ENCODE results near the gene GRK1. TPM values are rescaled to one million over a fixed set of nuclear protein-coding genes. Genes with fewer than 3 reads are reported as not detected.

The GRK1 gene
- total and polyA plus RNA-seq, 2 of the 13 experiments (the other 11 are each of a cell fraction or from before 2014, with no cell fraction given), result 0.07 to 0.12 TPM

DNA sequence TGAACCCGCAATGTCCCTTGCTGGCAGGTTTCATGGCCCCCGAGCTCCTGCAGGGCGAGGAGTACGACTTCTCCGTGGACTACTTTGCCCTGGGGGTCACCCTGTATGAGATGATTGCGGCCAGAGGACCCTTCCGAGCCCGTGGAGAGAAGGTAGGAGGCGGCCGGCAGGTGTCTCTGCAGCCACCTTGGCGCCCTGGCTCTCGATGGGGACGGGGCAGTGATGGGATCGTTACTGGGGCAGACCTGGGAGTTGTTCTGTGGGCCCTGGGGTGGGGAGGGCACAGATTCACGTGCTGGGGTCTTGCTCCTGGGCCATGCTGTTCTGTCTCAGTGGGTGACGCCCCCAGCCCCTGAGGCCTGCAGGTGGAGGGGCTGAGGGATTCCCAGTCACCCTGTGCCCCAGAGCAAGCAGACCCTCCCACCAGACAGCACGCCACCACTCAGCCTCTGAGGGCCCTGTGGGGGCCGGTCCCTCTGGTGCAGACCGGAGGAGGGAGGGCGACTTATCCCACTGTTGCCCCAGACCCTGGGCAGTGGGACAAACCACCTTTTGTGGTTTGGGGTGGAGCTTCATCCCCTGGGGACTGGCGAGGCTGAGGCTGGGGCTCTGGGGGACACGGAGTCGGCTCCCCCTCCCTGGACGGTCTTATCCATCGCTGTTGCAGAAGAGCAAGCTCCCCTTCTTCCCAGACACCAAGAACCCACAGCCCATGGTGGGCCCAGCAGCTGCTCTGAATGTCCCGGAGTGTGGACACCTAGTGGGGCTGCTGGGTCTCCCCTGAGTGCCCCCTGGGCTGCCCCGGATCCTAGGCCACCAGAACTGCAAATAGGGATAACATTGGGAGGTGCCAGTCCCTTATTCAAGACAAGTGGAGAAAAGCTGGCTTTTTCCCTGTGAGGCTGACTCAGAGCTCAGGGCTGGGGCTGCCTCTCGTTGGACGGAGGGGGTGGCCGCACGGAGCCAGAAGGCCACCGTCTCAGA lies 64.5 kb downstream of the GRK1 start (continued):
- TF ChIP-seq SNAPC2 (CRISPR knock-in tag; IDR thresholded peaks at IDR 0.05), result no peak
- TF ChIP-seq STAG1 (CRISPR knock-in tag; IDR thresholded peaks at IDR 0.05), result peak; percentile 36
- TF ChIP-seq ZNF660 (CRISPR knock-in tag; IDR thresholded peaks at IDR 0.05; ENCODE audit: borderline replicate concordance, low read depth), result no peak
- TF ChIP-seq, protein P1, sequence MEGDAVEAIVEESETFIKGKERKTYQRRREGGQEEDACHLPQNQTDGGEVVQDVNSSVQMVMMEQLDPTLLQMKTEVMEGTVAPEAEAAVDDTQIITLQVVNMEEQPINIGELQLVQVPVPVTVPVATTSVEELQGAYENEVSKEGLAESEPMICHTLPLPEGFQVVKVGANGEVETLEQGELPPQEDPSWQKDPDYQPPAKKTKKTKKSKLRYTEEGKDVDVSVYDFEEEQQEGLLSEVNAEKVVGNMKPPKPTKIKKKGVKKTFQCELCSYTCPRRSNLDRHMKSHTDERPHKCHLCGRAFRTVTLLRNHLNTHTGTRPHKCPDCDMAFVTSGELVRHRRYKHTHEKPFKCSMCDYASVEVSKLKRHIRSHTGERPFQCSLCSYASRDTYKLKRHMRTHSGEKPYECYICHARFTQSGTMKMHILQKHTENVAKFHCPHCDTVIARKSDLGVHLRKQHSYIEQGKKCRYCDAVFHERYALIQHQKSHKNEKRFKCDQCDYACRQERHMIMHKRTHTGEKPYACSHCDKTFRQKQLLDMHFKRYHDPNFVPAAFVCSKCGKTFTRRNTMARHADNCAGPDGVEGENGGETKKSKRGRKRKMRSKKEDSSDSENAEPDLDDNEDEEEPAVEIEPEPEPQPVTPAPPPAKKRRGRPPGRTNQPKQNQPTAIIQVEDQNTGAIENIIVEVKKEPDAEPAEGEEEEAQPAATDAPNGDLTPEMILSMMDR (CRISPR knock-in tag; IDR thresholded peaks at IDR 0.05), result peak; percentile 55
- no peak for TF ChIP-seq ZNF460 (CRISPR knock-in tag; IDR thresholded peaks at IDR 0.05; ENCODE audit: borderline replicate concordance)
- no peak for TF ChIP-seq ERF (CRISPR knock-in tag; IDR thresholded peaks at IDR 0.05)

DNA sequence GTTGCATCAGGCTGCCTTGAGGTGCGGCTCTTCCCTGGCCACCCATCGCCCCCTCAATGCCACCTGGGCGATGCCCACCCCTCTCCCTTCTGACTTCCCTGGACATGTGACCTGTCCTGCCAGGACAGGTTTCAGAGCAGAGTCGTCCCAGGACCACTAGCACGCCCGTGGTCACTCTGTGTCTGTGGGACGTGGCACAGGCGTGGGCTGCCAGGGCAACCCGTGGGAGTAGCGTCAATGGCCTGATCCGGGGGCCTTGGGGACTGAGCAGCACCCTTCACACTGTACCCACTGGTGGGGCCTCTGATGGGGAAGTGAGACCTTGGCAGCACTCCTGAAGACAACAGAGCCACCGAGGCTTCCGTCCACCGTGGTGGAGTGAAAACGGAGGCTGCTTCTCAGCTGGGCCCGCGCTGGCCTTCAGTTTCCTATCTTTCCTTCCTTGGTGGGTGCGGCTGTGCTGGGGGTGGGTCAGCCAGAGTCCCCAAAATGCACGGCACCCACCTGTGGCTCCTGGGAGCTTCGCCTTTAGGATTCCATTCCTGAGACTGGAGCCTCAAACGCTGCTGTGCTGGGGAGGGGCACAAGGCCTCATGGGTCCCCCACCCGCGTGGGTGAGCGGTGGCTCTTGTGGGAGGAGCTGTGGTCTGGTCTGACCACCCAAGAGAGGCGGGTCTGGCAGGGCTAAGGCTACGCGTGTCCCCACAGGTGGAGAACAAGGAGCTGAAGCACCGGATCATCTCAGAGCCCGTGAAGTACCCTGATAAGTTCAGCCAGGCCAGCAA lies 65.3 kb downstream of the GRK1 start:
- WGBS (ENCODE audit: low lambda C conversion rate), result 30% methylated on average over 2 of the region's 29 CpGs
- H2AFZ ChIP-seq (ENCODE audit: low read length), result no peak overlapping the region
- no peaks in the 10 kb centered on the region for H3K9me3 ChIP-seq (ENCODE audit: low read length)
- no peaks in the 10 kb centered on the region for H4K20me1 ChIP-seq (ENCODE audit: insufficient read depth, low read length)
- POLR2A ChIA-PET, result no interaction called here
- no peak overlapping the region for H3K27ac ChIP-seq (ENCODE audit: extremely low read length, insufficient read depth, low read length)
- CTCF ChIA-PET (ENCODE audit: low intra/inter-chr PET ratio, low total read pairs), result no interaction called here
- TF ChIP-seq MEIS1 (CRISPR knock-in tag; IDR thresholded peaks at IDR 0.05; ENCODE audit: borderline replicate concordance) (no peak), TCF7L2 (IDR thresholded peaks at IDR 0.05; ENCODE audit: low read depth, low read length) (no peak), ZEB1 (IDR thresholded peaks at IDR 0.05; ENCODE audit: insufficient replicate concordance, low read depth) (no peak), GATAD1 (CRISPR knock-in tag; IDR thresholded peaks at IDR 0.05) (no peak), WIZ (CRISPR knock-in tag; IDR thresholded peaks at IDR 0.05) (no peak), AGO2 (optimal IDR thresholded peaks at IDR 0.05; ENCODE audit: low read depth, low read length) (no peak), ZNF549 (CRISPR knock-in tag; IDR thresholded peaks at IDR 0.05) (no peak), ZNF572 (CRISPR knock-in tag; IDR thresholded peaks at IDR 0.05) (no peak), MXD4 (CRISPR knock-in tag; IDR thresholded peaks at IDR 0.05) (no peak)
- no peak for FAIRE-seq
- BruUV-seq (replicated peaks), result no TSS peak
- H3K79me2 ChIP-seq (ENCODE audit: insufficient read depth, low read length), result no peaks in the 10 kb centered on the region
- no peaks in the 10 kb centered on the region for H3K36me3 ChIP-seq (replicated peaks in 1 of 2; ENCODE audit: control insufficient read depth in 1 of 2, insufficient read depth in 2 of 2, low read length in 2 of 2)
- H3K9ac ChIP-seq (ENCODE audit: insufficient read depth, low read depth, low read length), result no peak overlapping the region
- peaks cover 12 to 38% of the 10 kb centered on the region in 2 experiments; a peak in 4 of 5 replicates for H3K27me3 ChIP-seq (ENCODE audit: control insufficient read depth in 1 of 2, insufficient read depth in 2 of 2, low read length in 2 of 2)
- no peak overlapping the region for H3K4me2 ChIP-seq (ENCODE audit: low read depth, low read length)
- peaks cover 18% of the 10 kb centered on the region for H3K4me1 ChIP-seq (ENCODE audit: insufficient read depth, low read length)
- intact Hi-C loops (cut with micrococcal nuclease; ENCODE audit: unreplicated experiment) (no loop called here), in situ Hi-C loops (cut with HindIII; ENCODE audit: extremely low pct_ligation_motif_present, low pct_unique_long_range_greater_than_20kb) (no loop called here)
- H3K4me3 ChIP-seq (replicated peaks in 1 of 3; ENCODE audit: insufficient read depth in 1 of 3, low read depth in 2 of 3, low read length in 3 of 3), result no peak overlapping the region
- no peak for DNase-seq (ENCODE audit: low spot score)
- ATAC-seq, result no peak

Data from HepG2 (cell line).